AG09309 (cell line): Measurements from ENCODE around the gene KDSR.

ENCODE experiments used
- DNase-seq: peaks from one replicate; pipeline ENCODE4 v3.0.0-alpha.2; 2010; ENCODE audit warnings: low read depth
- H3K4me3 ChIP-seq: 2 replicates; pipeline ENCODE4 v1.5.1; 2011; ENCODE audit warnings: mild to moderate bottlenecking, low read depth, low read length, moderate library complexity; ENCODE audit not compliant: control insufficient read depth
- CTCF ChIP-seq: IDR thresholded peaks from 2 replicates; pipeline ENCODE4 v1.5.1; 2011; ENCODE audit warnings: mild to moderate bottlenecking, low read depth, low read length, inconsistent platforms; ENCODE audit not compliant: insufficient read depth, control insufficient read depth; ENCODE audit errors: missing control alignments

The KDSR gene

GRCh38 chr18:63291278-63291677 is 75.7 kb downstream of the KDSR start:
- no peak for DNase-seq
- no peak overlapping the region for H3K4me3 ChIP-seq
- TF ChIP-seq CTCF: no peak

- DNase-seq: no peak
- no peak overlapping the region for H3K4me3 ChIP-seq
- TF ChIP-seq CTCF: no peak
Observed at GRCh38 chr18:63290821-63291200, 76.2 kb downstream of the KDSR start.

- TF ChIP-seq CTCF: no peak
- no peak for DNase-seq
- H3K4me3 ChIP-seq: no peak overlapping the region
Observed at GRCh38 chr18:63290166-63290820, 76.7 kb downstream of the KDSR start.

GRCh38 chr18:63288311-63288710 is 78.7 kb downstream of the KDSR start:
- no peak for TF ChIP-seq CTCF
- no peak overlapping the region for H3K4me3 ChIP-seq
- no peak for DNase-seq

- DNase-seq: no peak
- H3K4me3 ChIP-seq: no peak overlapping the region
- TF ChIP-seq CTCF: no peak
Observed at GRCh38 chr18:63287691-63288220, 79.2 kb downstream of the KDSR start.

- TF ChIP-seq CTCF: no peak
- no peak overlapping the region for H3K4me3 ChIP-seq
- DNase-seq: no peak
Observed at GRCh38 chr18:63286926-63287325, 80.1 kb downstream of the KDSR start.
